H1 (cell line): Measurements from ENCODE around the gene IDUA. TPM values are rescaled to one million over a fixed set of nuclear protein-coding genes. Genes with fewer than 3 reads are reported as not detected.

ENCODE experiments used
- KDM4A ChIP-seq: IDR thresholded peaks from one replicate; pipeline ENCODE4 v1.7.1; 2012; ENCODE audit warnings: low read depth, mild to moderate bottlenecking, moderate library complexity, low read length, inconsistent platforms; ENCODE audit not compliant: severe bottlenecking
- RNF2 ChIP-seq: fragments of 200-900, 300-1000 bp; sonication (generic); IDR thresholded peaks from 2 replicates; pipeline ENCODE4 v1.7.1; 2016; ENCODE audit warnings: borderline replicate concordance, low read depth, mild to moderate bottlenecking, antibody characterized with exemption, low read length; ENCODE audit not compliant: poor library complexity, severe bottlenecking; ENCODE audit errors: missing control alignments
- polyA plus RNA-seq, 7 experiments: library from polyadenylated mRNA; depleted of rRNA in 3 of 7; stranded (reverse) in 5 of 7; unstranded in 2 of 7; fragments of >200 nt in 5 of 7; fragments of 200-250 nt in 2 of 7; gene quantifications; 1 replicate in 5 of 7; 2 replicates in 1 of 7; 4 replicates in 1 of 7; pipeline versions ENCODE4 v1.2.1 to v1.2.3, GENCODE V29; 2011 to 2013; ENCODE audit warnings: missing spikeins in 2 of 7, mixed read lengths in 2 of 7
- total RNA-seq: library from RNA; stranded (reverse); fragmentation: NEBNext Ultra II Directional; extraction: Animal tissue kit (Norgen Biotek cat#: 25700); gene quantifications from 2 replicates; pipeline ENCODE4 v1.2.1, GENCODE V29; 2021
- TF ChIP-seq, protein P1 (sequence below): IDR thresholded peaks from 2 replicates; pipeline ENCODE4 v1.6.1; 2012; ENCODE audit warnings: inconsistent platforms

Gene IDUA
- total and polyA plus RNA-seq, 2 of the 8 experiments (the other 6 are each of a cell fraction or from before 2014, with no cell fraction given), result 2.8 to 4.8 TPM

GRCh38 chr4:967113-968104 lies 19.4 kb upstream of the IDUA start (continued):
- no peak for TF ChIP-seq RNF2
- TF ChIP-seq KDM4A, result no peak
- TF ChIP-seq, protein P1, sequence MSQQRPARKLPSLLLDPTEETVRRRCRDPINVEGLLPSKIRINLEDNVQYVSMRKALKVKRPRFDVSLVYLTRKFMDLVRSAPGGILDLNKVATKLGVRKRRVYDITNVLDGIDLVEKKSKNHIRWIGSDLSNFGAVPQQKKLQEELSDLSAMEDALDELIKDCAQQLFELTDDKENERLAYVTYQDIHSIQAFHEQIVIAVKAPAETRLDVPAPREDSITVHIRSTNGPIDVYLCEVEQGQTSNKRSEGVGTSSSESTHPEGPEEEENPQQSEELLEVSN, result 0 out of 2 replicates have a peak, but pooled peaks have one; percentile 13
- TF ChIP-seq, all 59 proteins: peak for 3
